PFSK-1 (cell line): ENCODE results near the gene DIP2C.

Experiments
- FOXP2 ChIP-seq: optimal IDR thresholded peaks from 2 replicates; pipeline ENCODE3; 2011; ENCODE audit warnings: borderline replicate concordance, control low read depth, inconsistent platforms; ENCODE audit not compliant: insufficient read depth; ENCODE audit errors: extremely low read length, extremely low read depth
- POLR2AphosphoS5 ChIP-seq: IDR thresholded peaks from 2 replicates; pipeline ENCODE4 v1.6.1; 2012; ENCODE audit warnings: low read depth, mild to moderate bottlenecking, control low read depth, low read length, moderate library complexity

DNA sequence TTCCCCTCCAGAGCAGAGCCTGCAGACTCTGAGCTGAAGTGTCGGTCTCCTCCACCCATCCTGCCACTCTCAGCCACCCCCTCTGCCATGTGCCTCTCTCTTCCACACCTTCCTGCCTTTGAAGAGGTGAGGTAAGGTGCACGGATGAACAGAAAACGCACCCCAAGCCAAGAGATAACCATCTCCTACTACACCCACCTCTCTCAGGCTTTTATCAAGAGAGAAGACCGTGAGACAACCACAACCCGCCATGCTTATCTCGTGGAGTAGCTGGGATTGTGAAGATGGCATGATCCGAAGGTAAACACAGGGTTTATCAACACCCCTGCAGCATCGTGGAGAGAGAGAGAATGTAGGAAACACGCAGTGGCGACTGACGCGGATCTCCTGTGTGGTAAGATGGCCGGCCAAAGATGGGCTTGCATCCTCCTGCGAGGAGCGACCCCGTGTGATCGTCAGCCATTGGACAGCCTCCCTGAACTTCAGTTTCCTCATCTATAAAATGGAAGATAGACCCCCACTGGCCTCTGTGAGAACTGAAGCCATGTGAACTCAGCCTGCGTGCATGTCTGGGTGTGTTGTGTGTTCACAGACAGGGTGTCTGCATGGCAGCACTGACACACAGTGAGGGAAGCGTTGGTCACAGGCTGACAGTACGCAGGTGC lies 219.0 kb downstream of the DIP2C start:
- TF ChIP-seq POLR2AphosphoS5 (no peak), FOXP2 (no peak)
